ENCODE results near the gene RAB10. TPM values are rescaled to one million over a fixed set of nuclear protein-coding genes. Genes with fewer than 3 reads are reported as not detected.

Gene RAB10
- total and polyA plus RNA-seq, 9 of the 15 experiments (the other 6 are each of a cell fraction or from before 2014, with no cell fraction given) = 25.1 to 214 (median 157) TPM

DNA sequence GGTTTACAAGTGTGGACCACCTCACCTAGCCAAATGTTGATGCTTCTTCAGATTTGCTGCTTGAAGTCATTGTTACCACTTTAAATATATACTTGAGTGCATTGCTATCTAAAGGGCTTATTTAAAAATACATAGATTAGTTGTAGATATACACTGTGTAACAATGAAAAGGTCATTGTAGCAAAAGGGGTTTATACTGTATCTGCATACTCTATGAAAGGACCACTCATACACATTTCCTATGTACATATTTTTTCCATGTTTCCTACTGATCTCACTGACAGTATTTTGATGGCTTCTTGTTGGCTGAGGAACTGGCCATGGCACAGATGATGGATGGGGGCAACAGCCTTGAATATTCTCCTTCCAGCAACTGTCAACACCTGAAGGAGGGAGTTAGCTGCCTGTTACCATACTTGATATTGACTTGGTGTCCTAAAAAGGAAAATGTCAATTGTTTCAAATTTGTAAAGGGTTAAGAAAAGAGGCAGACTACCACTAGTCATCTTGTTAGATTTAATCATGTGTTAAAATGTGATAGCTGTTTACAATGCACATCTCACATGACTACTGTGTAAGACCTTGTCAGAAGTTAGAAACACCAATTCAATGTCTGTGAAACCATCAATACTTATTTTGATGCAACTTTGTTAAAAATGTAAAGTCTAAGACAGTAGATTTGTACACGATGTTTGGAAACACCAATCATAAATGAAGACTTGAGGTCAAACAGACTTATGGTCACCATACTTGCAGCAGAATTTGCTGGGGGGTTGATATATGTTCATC is 33.5 kb downstream of the RAB10 start:
- peaks cover 97% of the 10 kb centered on the region for H3K79me2 ChIP-seq (ENCODE audit: control insufficient read depth, insufficient read depth, low read length)
- intact Hi-C loops (cut with micrococcal nuclease) = no loop called here
- H3K4me3 ChIP-seq = no peak overlapping the region
- POLR2A ChIA-PET = interaction anchor here (0.6 to 1.8 kb wide), 4 partner anchors 7 to 841 kb away, joined by 3 to 11 read pairs (median 4); no protein-coding TSS in a partner anchor
- peaks cover 30 to 63% of the 10 kb centered on the region in 2 experiments for H3K4me1 ChIP-seq (replicated peaks in 1 of 2; ENCODE audit: control insufficient read depth in 2 of 2, insufficient read depth in 2 of 2, low read length in 2 of 2)
- H3K9me3 ChIP-seq (replicated peaks; ENCODE audit: control insufficient read depth, insufficient read depth, low read depth, low read length) = no peaks in the 10 kb centered on the region
- no peaks in the 10 kb centered on the region for H4K20me1 ChIP-seq (replicated peaks; ENCODE audit: control insufficient read depth, insufficient read depth, low read length)
- CTCF ChIA-PET (ENCODE audit: low intra/inter-chr PET ratio) = no interaction called here
- peaks cover 33% of the 10 kb centered on the region for H3K36me3 ChIP-seq (ENCODE audit: control insufficient read depth, insufficient read depth, low read length)
- in situ Hi-C loops (cut with MboI) = no loop called here
- peak overlapping the region; percentile 74; the same call in 1 of the 2 replicates for H3K4me2 ChIP-seq (ENCODE audit: insufficient read depth, low read length)
- DNase-seq (ENCODE audit: extremely low read depth in 1 of 4, low spot score in 3 of 4) (no peak), FAIRE-seq (peak; percentile 56), ATAC-seq (peak; percentile 1; the same call in 1 of the 3 replicates)
- no peaks in the 10 kb centered on the region for H3K9me1 ChIP-seq (ENCODE audit: control insufficient read depth, insufficient read depth, low read length)
- H3K27ac ChIP-seq (ENCODE audit: extremely low read depth, low read depth, low read length) = peak overlapping the region; percentile 98
- 18% methylated on average over 1 of the region's 1 CpG for WGBS (ENCODE audit: insufficient coverage, low coverage, missing lambda C conversion rate)
- peak overlapping the region in 1 of 2 experiments; percentile 78; a peak in 2 of 4 replicates for H3K9ac ChIP-seq (ENCODE audit: insufficient read depth in 1 of 2, low read depth in 2 of 2, low read length in 2 of 2)
- no peaks in the 10 kb centered on the region for H3K27me3 ChIP-seq (ENCODE audit: control insufficient read depth in 2 of 2, insufficient read depth in 2 of 2, low read length in 2 of 2)
- BruUV-seq (replicated peaks) = no TSS peak
- H2AFZ ChIP-seq (ENCODE audit: low read depth, low read length) = no peak overlapping the region
- no peak for TF ChIP-seq POLR2H (tag; IDR thresholded peaks at IDR 0.05; ENCODE audit: low read depth)
- TF ChIP-seq ZNF668 (CRISPR knock-in tag; IDR thresholded peaks at IDR 0.05) = no peak
- TF ChIP-seq, protein P1, sequence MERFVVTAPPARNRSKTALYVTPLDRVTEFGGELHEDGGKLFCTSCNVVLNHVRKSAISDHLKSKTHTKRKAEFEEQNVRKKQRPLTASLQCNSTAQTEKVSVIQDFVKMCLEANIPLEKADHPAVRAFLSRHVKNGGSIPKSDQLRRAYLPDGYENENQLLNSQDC (CRISPR knock-in tag; IDR thresholded peaks at IDR 0.05) = no peak
- no peak for TF ChIP-seq ZNF324 (CRISPR knock-in tag; IDR thresholded peaks at IDR 0.05)
- TF ChIP-seq, protein P2, sequence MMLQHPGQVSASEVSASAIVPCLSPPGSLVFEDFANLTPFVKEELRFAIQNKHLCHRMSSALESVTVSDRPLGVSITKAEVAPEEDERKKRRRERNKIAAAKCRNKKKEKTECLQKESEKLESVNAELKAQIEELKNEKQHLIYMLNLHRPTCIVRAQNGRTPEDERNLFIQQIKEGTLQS (IDR thresholded peaks at IDR 0.05) = no peak
- TF ChIP-seq, protein P2 (CRISPR knock-in tag; conservative IDR thresholded peaks at IDR 0.05) = peak; percentile 65; the same call in 1 of the 2 replicates
- TF ChIP-seq, protein P3, sequence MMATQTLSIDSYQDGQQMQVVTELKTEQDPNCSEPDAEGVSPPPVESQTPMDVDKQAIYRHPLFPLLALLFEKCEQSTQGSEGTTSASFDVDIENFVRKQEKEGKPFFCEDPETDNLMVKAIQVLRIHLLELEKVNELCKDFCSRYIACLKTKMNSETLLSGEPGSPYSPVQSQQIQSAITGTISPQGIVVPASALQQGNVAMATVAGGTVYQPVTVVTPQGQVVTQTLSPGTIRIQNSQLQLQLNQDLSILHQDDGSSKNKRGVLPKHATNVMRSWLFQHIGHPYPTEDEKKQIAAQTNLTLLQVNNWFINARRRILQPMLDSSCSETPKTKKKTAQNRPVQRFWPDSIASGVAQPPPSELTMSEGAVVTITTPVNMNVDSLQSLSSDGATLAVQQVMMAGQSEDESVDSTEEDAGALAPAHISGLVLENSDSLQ (IDR thresholded peaks at IDR 0.05) = peak; percentile 57; the same call in 1 of the 2 replicates
- TF ChIP-seq, protein P4, sequence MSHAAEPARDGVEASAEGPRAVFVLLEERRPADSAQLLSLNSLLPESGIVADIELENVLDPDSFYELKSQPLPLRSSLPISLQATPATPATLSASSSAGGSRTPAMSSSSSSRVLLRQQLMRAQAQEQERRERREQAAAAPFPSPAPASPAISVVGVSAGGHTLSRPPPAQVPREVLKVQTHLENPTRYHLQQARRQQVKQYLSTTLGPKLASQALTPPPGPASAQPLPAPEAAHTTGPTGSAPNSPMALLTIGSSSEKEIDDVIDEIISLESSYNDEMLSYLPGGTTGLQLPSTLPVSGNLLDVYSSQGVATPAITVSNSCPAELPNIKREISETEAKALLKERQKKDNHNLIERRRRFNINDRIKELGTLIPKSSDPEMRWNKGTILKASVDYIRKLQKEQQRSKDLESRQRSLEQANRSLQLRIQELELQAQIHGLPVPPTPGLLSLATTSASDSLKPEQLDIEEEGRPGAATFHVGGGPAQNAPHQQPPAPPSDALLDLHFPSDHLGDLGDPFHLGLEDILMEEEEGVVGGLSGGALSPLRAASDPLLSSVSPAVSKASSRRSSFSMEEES (CRISPR knock-in tag; IDR thresholded peaks at IDR 0.05) = 0 out of 2 replicates have a peak, but pooled peaks have one; percentile 5
- TF ChIP-seq FOXA3 (CRISPR knock-in tag; conservative IDR thresholded peaks at IDR 0.05 in 1 of 2, IDR thresholded peaks at IDR 0.05 in 1 of 2) = peak in 1 of 2 experiments; percentile 46; a peak in 1 of 4 replicates
- no peak for TF ChIP-seq ZNF174 (CRISPR knock-in tag; IDR thresholded peaks at IDR 0.05)
- no peak for TF ChIP-seq CHD2 (IDR thresholded peaks at IDR 0.05; ENCODE audit: low read depth, low read length)
- no peak for TF ChIP-seq ZNF584 (CRISPR knock-in tag; IDR thresholded peaks at IDR 0.05; ENCODE audit: low read depth)
- TF ChIP-seq CBX5 (IDR thresholded peaks at IDR 0.05; ENCODE audit: borderline replicate concordance, low read depth) = no peak
- TF ChIP-seq, protein P5, sequence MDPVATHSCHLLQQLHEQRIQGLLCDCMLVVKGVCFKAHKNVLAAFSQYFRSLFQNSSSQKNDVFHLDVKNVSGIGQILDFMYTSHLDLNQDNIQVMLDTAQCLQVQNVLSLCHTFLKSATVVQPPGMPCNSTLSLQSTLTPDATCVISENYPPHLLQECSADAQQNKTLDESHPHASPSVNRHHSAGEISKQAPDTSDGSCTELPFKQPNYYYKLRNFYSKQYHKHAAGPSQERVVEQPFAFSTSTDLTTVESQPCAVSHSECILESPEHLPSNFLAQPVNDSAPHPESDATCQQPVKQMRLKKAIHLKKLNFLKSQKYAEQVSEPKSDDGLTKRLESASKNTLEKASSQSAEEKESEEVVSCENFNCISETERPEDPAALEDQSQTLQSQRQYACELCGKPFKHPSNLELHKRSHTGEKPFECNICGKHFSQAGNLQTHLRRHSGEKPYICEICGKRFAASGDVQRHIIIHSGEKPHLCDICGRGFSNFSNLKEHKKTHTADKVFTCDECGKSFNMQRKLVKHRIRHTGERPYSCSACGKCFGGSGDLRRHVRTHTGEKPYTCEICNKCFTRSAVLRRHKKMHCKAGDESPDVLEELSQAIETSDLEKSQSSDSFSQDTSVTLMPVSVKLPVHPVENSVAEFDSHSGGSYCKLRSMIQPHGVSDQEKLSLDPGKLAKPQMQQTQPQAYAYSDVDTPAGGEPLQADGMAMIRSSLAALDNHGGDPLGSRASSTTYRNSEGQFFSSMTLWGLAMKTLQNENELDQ (CRISPR knock-in tag; IDR thresholded peaks at IDR 0.05; ENCODE audit: borderline replicate concordance) = no peak
